Hematopoietic multipotent progenitor cell treated with erythropoietin and hydrocortisone succinate and interleukin-3 and kit ligand, for 4 days (in vitro differentiated cells): ENCODE data around the gene SARNP.
"Not testable (repeated sequence)": the region's sequence is repeated elsewhere in the genome, so short reads cannot be mapped to it uniquely, and the experiment has no call there.

Experiments used
- DNase-seq: peaks from one replicate; pipeline ENCODE4 v3.0.0-alpha.2; 2015

Gene SARNP

GRCh38 chr12:55838361-55838760 lies 20.8 kb upstream of the SARNP start:
- DNase-seq = no peak

GRCh38 chr12:55834400-55834799 lies 16.9 kb upstream of the SARNP start:
- DNase-seq = not testable (repeated sequence)

GRCh38 chr12:55833056-55833455 lies 15.5 kb upstream of the SARNP start:
- DNase-seq = no peak

- no peak for DNase-seq
Observed at GRCh38 chr12:55831447-55831815, 13.9 kb upstream of the SARNP start.

- peak; percentile 83 for DNase-seq
Observed at GRCh38 chr12:55830601-55831446, 13.3 kb upstream of the SARNP start.

- DNase-seq = peak; percentile 62
Observed at GRCh38 chr12:55829967-55830600, 12.6 kb upstream of the SARNP start.

GRCh38 chr12:55828357-55828756 lies 10.8 kb upstream of the SARNP start:
- DNase-seq = no peak

- no peak for DNase-seq
Observed at GRCh38 chr12:55827806-55828205, 10.3 kb upstream of the SARNP start.

GRCh38 chr12:55824726-55825125 lies 7.2 kb upstream of the SARNP start:
- DNase-seq = no peak

- DNase-seq = no peak
Observed at GRCh38 chr12:55823419-55823818, 5.9 kb upstream of the SARNP start.

- DNase-seq = peak; percentile 19
Observed at GRCh38 chr12:55822228-55822627, 4.7 kb upstream of the SARNP start.

GRCh38 chr12:55820679-55821078 lies 3.2 kb upstream of the SARNP start:
- DNase-seq = peak; percentile 54

GRCh38 chr12:55818886-55819285 lies 1.4 kb upstream of the SARNP start:
- no peak for DNase-seq

GRCh38 chr12:55818140-55818728 lies 710 bp upstream of the SARNP start:
- DNase-seq = peak; percentile 91

GRCh38 chr12:55816881-55817344 lies 611 bp downstream of the SARNP start:
- peak; percentile 55 for DNase-seq

GRCh38 chr12:55815473-55815872 lies 2.1 kb downstream of the SARNP start:
- DNase-seq = no peak

- DNase-seq = no peak
Observed at GRCh38 chr12:55814257-55814656, 3.3 kb downstream of the SARNP start.

- no peak for DNase-seq
Observed at GRCh38 chr12:55812088-55812487, 5.4 kb downstream of the SARNP start.

GRCh38 chr12:55809274-55809673 lies 8.2 kb downstream of the SARNP start:
- no peak for DNase-seq

GRCh38 chr12:55806982-55807381 lies 10.5 kb downstream of the SARNP start:
- DNase-seq = no peak

GRCh38 chr12:55797550-55797949 lies 20.0 kb downstream of the SARNP start:
- no peak for DNase-seq

GRCh38 chr12:55797068-55797467 lies 20.5 kb downstream of the SARNP start:
- peak; percentile 82 for DNase-seq

GRCh38 chr12:55795950-55796349 lies 21.6 kb downstream of the SARNP start:
- DNase-seq = no peak

- DNase-seq = no peak
Observed at GRCh38 chr12:55789893-55790292, 27.6 kb downstream of the SARNP start.
